Neural cell (in vitro differentiated cells): ENCODE measurements around the gene ELMO1. TPM values are rescaled to one million over a fixed set of nuclear protein-coding genes. Genes with fewer than 3 reads are reported as not detected.

ENCODE experiments used
- H2AFZ ChIP-seq: fragments of 200-600, 300-800 bp; sonication (generic), shearing (Covaris generic); 2 replicates; pipeline ENCODE4 v1.6.0; 2014; ENCODE audit warnings: low read depth, mild to moderate bottlenecking, antibody characterized with exemption, low read length, moderate library complexity
- H3F3A ChIP-seq: fragments of 200-600 bp; shearing (Covaris generic); 2 replicates; pipeline ENCODE4 v1.6.1; 2016; ENCODE audit warnings: mild to moderate bottlenecking, moderate library complexity, mixed read lengths, antibody characterized with exemption, low read length; ENCODE audit not compliant: insufficient read depth, poor library complexity, severe bottlenecking
- H3K27ac ChIP-seq: fragments of 200-600, 300-800 bp; sonication (generic), shearing (Covaris generic); 2 replicates; pipeline ENCODE4 v1.5.1; 2014; ENCODE audit warnings: mild to moderate bottlenecking, low read length, moderate library complexity
- H3K27me3 ChIP-seq: fragments of 300-800, 200-600 bp; sonication (generic), shearing (Covaris generic); 2 replicates; pipeline ENCODE4 v1.6.0; 2014; ENCODE audit warnings: mild to moderate bottlenecking, low read depth, low read length, moderate library complexity; ENCODE audit not compliant: insufficient read depth
- H3K36me3 ChIP-seq: fragments of 300-800, 200-600 bp; sonication (generic), shearing (Covaris generic); 2 replicates; pipeline ENCODE4 v1.5.1; 2014; ENCODE audit warnings: mild to moderate bottlenecking, antibody characterized with exemption, low read length, moderate library complexity; ENCODE audit not compliant: insufficient read depth
- H3K4me2 ChIP-seq: fragments of 300-800, 200-600 bp; sonication (generic), shearing (Covaris generic); 2 replicates; pipeline ENCODE4 v1.6.0; 2014; ENCODE audit warnings: mild to moderate bottlenecking, low read length
- H3K4me3 ChIP-seq: fragments of 300-800, 200-600 bp; sonication (generic), shearing (Covaris generic); 2 replicates; pipeline ENCODE4 v1.5.1; 2014; ENCODE audit warnings: mild to moderate bottlenecking, low read length, moderate library complexity
- H3K79me2 ChIP-seq: fragments of 200-600 bp; shearing (Covaris generic); replicated peaks from 2 replicates; pipeline ENCODE4 v1.6.0; 2014; ENCODE audit warnings: mild to moderate bottlenecking, low read length, moderate library complexity; ENCODE audit not compliant: insufficient read depth
- H3K9ac ChIP-seq: fragments of 300-800, 200-600 bp; sonication (generic), shearing (Covaris generic); 2 replicates; pipeline ENCODE4 v1.6.1; 2016; ENCODE audit warnings: mild to moderate bottlenecking, low read length, mixed read lengths
- H3K9me2 ChIP-seq: fragments of 200-600 bp; shearing (Covaris generic); 2 replicates; pipeline ENCODE4 v1.6.1; 2016; ENCODE audit warnings: mild to moderate bottlenecking, low read length, mixed read lengths; ENCODE audit not compliant: insufficient read depth
- H3K9me3 ChIP-seq: fragments of 200-600, 300-800 bp; sonication (generic), shearing (Covaris generic); 2 replicates; pipeline ENCODE4 v1.6.1; 2016; ENCODE audit warnings: mild to moderate bottlenecking, mixed run types, low read length, moderate library complexity, mixed read lengths
- H4K20me1 ChIP-seq: fragments of 200-600 bp; shearing (Covaris generic); 2 replicates; pipeline ENCODE4 v1.6.1; 2016; ENCODE audit warnings: mild to moderate bottlenecking, mixed run types; ENCODE audit not compliant: insufficient read depth
- CTCF ChIP-seq: fragments of 450-650 bp; IDR thresholded peaks from 2 replicates; pipeline ENCODE4 v1.5.1; 2014; ENCODE audit warnings: antibody characterized with exemption, mild to moderate bottlenecking, moderate library complexity; ENCODE audit not compliant: poor library complexity, severe bottlenecking
- EP300 ChIP-seq: fragments of 450-650 bp; conservative IDR thresholded peaks from 2 replicates; pipeline ENCODE4 v1.6.1; 2014; ENCODE audit warnings: antibody characterized with exemption, mild to moderate bottlenecking, moderate library complexity; ENCODE audit not compliant: poor library complexity, severe bottlenecking
- EZH2 ChIP-seq: fragments of 200-600, 300-800 bp; shearing (Covaris generic), sonication (generic); IDR thresholded peaks from 2 replicates; pipeline ENCODE4 v1.6.1; 2014; ENCODE audit warnings: antibody characterized with exemption, low read length, borderline replicate concordance, mild to moderate bottlenecking; ENCODE audit not compliant: insufficient read depth, poor library complexity, severe bottlenecking
- MXI1 ChIP-seq: fragments of 450-650 bp; conservative IDR thresholded peaks from 2 replicates; pipeline ENCODE4 v1.6.1; 2014; ENCODE audit warnings: antibody characterized with exemption, mild to moderate bottlenecking; ENCODE audit not compliant: poor library complexity, severe bottlenecking
- POLR2AphosphoS5 ChIP-seq: IDR thresholded peaks from 2 replicates; pipeline ENCODE4 v1.6.1; 2012
- RAD21 ChIP-seq: fragments of 450-650 bp; conservative IDR thresholded peaks from 2 replicates; pipeline ENCODE4 v1.6.1; 2014; ENCODE audit warnings: antibody characterized with exemption, mild to moderate bottlenecking, moderate library complexity
- REST ChIP-seq: IDR thresholded peaks from 2 replicates; pipeline ENCODE4 v1.6.1; 2012; ENCODE audit warnings: borderline replicate concordance
- SMC3 ChIP-seq: fragments of 450-650 bp; conservative IDR thresholded peaks from 2 replicates; pipeline ENCODE4 v1.6.1; 2014; ENCODE audit warnings: antibody characterized with exemption, mild to moderate bottlenecking, moderate library complexity; ENCODE audit not compliant: poor library complexity
- TAF1 ChIP-seq: IDR thresholded peaks from 2 replicates; pipeline ENCODE4 v1.6.1; 2012; ENCODE audit warnings: low read depth
- polyA plus RNA-seq: library from polyadenylated mRNA; depleted of rRNA; stranded (reverse); fragments of >200 nt; gene quantifications from 2 replicates; pipeline ENCODE4 v1.2.3, GENCODE V29; 2014

ELMO1 gene
- polyA plus RNA-seq, 1 donor from 2014 or later, result 12.2 TPM

- no peak overlapping the region for H2AFZ ChIP-seq
- no peaks in the 10 kb centered on the region for H3K9me2 ChIP-seq
- H3K4me3 ChIP-seq, result no peak overlapping the region
- H4K20me1 ChIP-seq, result no peaks in the 10 kb centered on the region
- H3K9ac ChIP-seq, result no peak overlapping the region
- H3K79me2 ChIP-seq, result no peaks in the 10 kb centered on the region
- H3K4me2 ChIP-seq, result no peak overlapping the region
- no peaks in the 10 kb centered on the region for H3F3A ChIP-seq
- H3K27ac ChIP-seq, result no peak overlapping the region
- TF ChIP-seq EZH2, result no peak
- TF ChIP-seq TAF1, result no peak
- no peak for TF ChIP-seq REST
- TF ChIP-seq MXI1, result no peak
- TF ChIP-seq EP300, result no peak
- no peak for TF ChIP-seq POLR2AphosphoS5
- TF ChIP-seq SMC3, result no peak
- no peaks in the 10 kb centered on the region for H3K36me3 ChIP-seq
- no peaks in the 10 kb centered on the region for H3K27me3 ChIP-seq
- no peaks in the 10 kb centered on the region for H3K9me3 ChIP-seq
Observed at GRCh38 chr7:37267251-37267650, 181.4 kb downstream of the ELMO1 start.

GRCh38 chr7:37265876-37266275, 182.8 kb downstream of the ELMO1 start:
- Histone ChIP-seq H3K27ac (no peak overlapping the region), H3K4me3 (no peak overlapping the region)
- TF ChIP-seq REST (no peak), MXI1 (no peak), RAD21 (no peak), SMC3 (no peak), TAF1 (no peak), POLR2AphosphoS5 (no peak), EZH2 (no peak), CTCF (no peak), EP300 (no peak)

More at GRCh38 chr7:37265876-37266275, 182.8 kb downstream of the ELMO1 start:
- Histone ChIP-seq H2AFZ (no peak overlapping the region), H3F3A (no peaks in the 10 kb centered on the region), H3K79me2 (no peaks in the 10 kb centered on the region), H3K9me2 (no peaks in the 10 kb centered on the region), H3K9me3 (no peaks in the 10 kb centered on the region), H3K36me3 (no peaks in the 10 kb centered on the region), H3K27me3 (no peaks in the 10 kb centered on the region), H4K20me1 (no peaks in the 10 kb centered on the region), H3K9ac (no peak overlapping the region), H3K4me2 (no peak overlapping the region)
